Stimulated activated naive B cell treated with anti-CD40 and anti-IgM and Interleukin-4, amounts not matched to agents 10 μg/mL and 1 μg/mL and 100 μg/mL, for 72 hours (primary cell): ENCODE results near the gene STXBP4.

Experiments used
- ATAC-seq, 2 donors: fragments of 150-1000 bp; cut with Tn5 transposase; replicated peaks; 2 replicates each; pipeline ENCODE4 v1.10.0; 2021; ENCODE audit warnings: moderate library complexity in 1 of 2
- DNase-seq: peaks from one replicate; pipeline ENCODE4 v3.0.0; 2021
- H3K27ac Mint-ChIP-seq: one replicate; pipeline ENCODE4 v1.8.0; 2022; ENCODE audit warnings: mild to moderate bottlenecking, mixed read lengths
- H3K27me3 Mint-ChIP-seq, 2 donors: one replicate each; pipeline ENCODE4 v1.8.0; 2022; ENCODE audit warnings: mixed read lengths in 2 of 2
- H3K36me3 Mint-ChIP-seq, 2 donors: one replicate each; pipeline ENCODE4 v1.8.0; 2022; ENCODE audit warnings: mixed read lengths in 2 of 2, mild to moderate bottlenecking in 1 of 2
- H3K4me1 Mint-ChIP-seq, 2 donors: one replicate each; pipeline ENCODE4 v1.8.0; 2022; ENCODE audit warnings: mixed read lengths in 2 of 2, mild to moderate bottlenecking in 1 of 2
- H3K4me3 Mint-ChIP-seq, 2 donors: one replicate each; pipeline ENCODE4 v1.8.0; 2022; ENCODE audit warnings: mild to moderate bottlenecking in 2 of 2, mixed read lengths in 2 of 2, moderate library complexity in 1 of 2
- H3K9me3 Mint-ChIP-seq, 2 donors: one replicate each; pipeline ENCODE4 v1.8.0; 2022; ENCODE audit warnings: mixed read lengths in 2 of 2, mild to moderate bottlenecking in 1 of 2

The STXBP4 gene

GRCh38 chr17:55168958-55169687 lies 200.6 kb downstream of the STXBP4 start:
- no peaks in the 10 kb centered on the region for H3K9me3 Mint-ChIP-seq
- no peak overlapping the region for H3K4me3 Mint-ChIP-seq
- DNase-seq = peak; percentile 19
- peaks cover 5 to 11% of the 10 kb centered on the region in 2 donors for H3K4me1 Mint-ChIP-seq
- H3K27me3 Mint-ChIP-seq = no peaks in the 10 kb centered on the region
- peaks cover 0 to 4% of the 10 kb centered on the region in 2 donors for H3K36me3 Mint-ChIP-seq
- ATAC-seq = peak; percentile 97 to 98
- no peak overlapping the region for H3K27ac Mint-ChIP-seq

GRCh38 chr17:55171634-55172328 lies 203.2 kb downstream of the STXBP4 start:
- DNase-seq (no peak), ATAC-seq (no peak)
- H3K4me3 Mint-ChIP-seq = no peak overlapping the region
- no peaks in the 10 kb centered on the region for H3K27me3 Mint-ChIP-seq
- peaks cover 18 to 28% of the 10 kb centered on the region in 2 donors for H3K4me1 Mint-ChIP-seq
- H3K27ac Mint-ChIP-seq = no peak overlapping the region
- peaks cover 3 to 8% of the 10 kb centered on the region in 2 donors for H3K36me3 Mint-ChIP-seq
- H3K9me3 Mint-ChIP-seq = peaks cover 0 to 1% of the 10 kb centered on the region in 2 donors

GRCh38 chr17:55172612-55173011 lies 204.0 kb downstream of the STXBP4 start:
- Mint-ChIP-seq H3K9me3 (peaks cover 0 to 1% of the 10 kb centered on the region in 2 donors), H3K36me3 (peaks cover 3 to 8% of the 10 kb centered on the region in 2 donors), H3K27ac (no peak overlapping the region), H3K4me3 (no peak overlapping the region), H3K4me1 (peaks cover 21 to 35% of the 10 kb centered on the region in 2 donors), H3K27me3 (no peaks in the 10 kb centered on the region)
- DNase-seq = no peak
- ATAC-seq = no peak

GRCh38 chr17:55174133-55174532 lies 205.6 kb downstream of the STXBP4 start:
- Mint-ChIP-seq H3K9me3 (peaks cover 0 to 1% of the 10 kb centered on the region in 2 donors), H3K27me3 (no peaks in the 10 kb centered on the region), H3K4me1 (peaks cover 15 to 28% of the 10 kb centered on the region in 2 donors), H3K4me3 (no peak overlapping the region), H3K36me3 (peaks cover 3 to 8% of the 10 kb centered on the region in 2 donors), H3K27ac (no peak overlapping the region)
- ATAC-seq (no peak), DNase-seq (no peak)

- Mint-ChIP-seq H3K4me1 (peaks cover 15 to 24% of the 10 kb centered on the region in 2 donors), H3K36me3 (peaks cover 3 to 8% of the 10 kb centered on the region in 2 donors), H3K9me3 (peaks cover 0 to 1% of the 10 kb centered on the region in 2 donors), H3K27me3 (no peaks in the 10 kb centered on the region), H3K27ac (peak overlapping the region; percentile 27), H3K4me3 (no peak overlapping the region)
- peak; percentile 91 to 93 for ATAC-seq
- no peak for DNase-seq
These were observed 207.3 kb downstream of the STXBP4 start for GRCh38 chr17:55175788-55176427.

GRCh38 chr17:55177159-55177854 lies 208.7 kb downstream of the STXBP4 start:
- ATAC-seq (no peak), DNase-seq (no peak)
- H3K4me3 Mint-ChIP-seq = no peak overlapping the region
- peaks cover 4 to 6% of the 10 kb centered on the region in 2 donors for H3K9me3 Mint-ChIP-seq
- peaks cover 8 to 9% of the 10 kb centered on the region in 2 donors for H3K36me3 Mint-ChIP-seq
- no peak overlapping the region for H3K27ac Mint-ChIP-seq
- H3K4me1 Mint-ChIP-seq = peaks cover 15 to 24% of the 10 kb centered on the region in 2 donors
- H3K27me3 Mint-ChIP-seq = no peaks in the 10 kb centered on the region

- DNase-seq (no peak), ATAC-seq (no peak)
- Mint-ChIP-seq H3K27me3 (no peaks in the 10 kb centered on the region), H3K4me3 (no peak overlapping the region), H3K4me1 (peaks cover 15 to 24% of the 10 kb centered on the region in 2 donors), H3K36me3 (peaks cover 8 to 11% of the 10 kb centered on the region in 2 donors), H3K27ac (no peak overlapping the region), H3K9me3 (peaks cover 8 to 9% of the 10 kb centered on the region in 2 donors)
These were observed 209.3 kb downstream of the STXBP4 start for GRCh38 chr17:55177855-55178217.

GRCh38 chr17:55186937-55187770 lies 218.6 kb downstream of the STXBP4 start:
- Mint-ChIP-seq H3K36me3 (peaks cover 0 to 4% of the 10 kb centered on the region in 2 donors), H3K4me1 (no peaks in the 10 kb centered on the region), H3K27ac (no peak overlapping the region), H3K27me3 (peaks cover 9 to 15% of the 10 kb centered on the region in 2 donors), H3K9me3 (peaks cover 4 to 6% of the 10 kb centered on the region in 2 donors), H3K4me3 (no peak overlapping the region)
- ATAC-seq (no peak), DNase-seq (no peak)

GRCh38 chr17:55190748-55191147 lies 222.2 kb downstream of the STXBP4 start:
- DNase-seq = no peak
- Mint-ChIP-seq H3K4me3 (no peak overlapping the region), H3K4me1 (no peaks in the 10 kb centered on the region), H3K9me3 (no peaks in the 10 kb centered on the region), H3K27ac (no peak overlapping the region), H3K36me3 (no peaks in the 10 kb centered on the region), H3K27me3 (peaks cover 9 to 15% of the 10 kb centered on the region in 2 donors)
- ATAC-seq = no peak

- Mint-ChIP-seq H3K9me3 (peaks cover 2% of the 10 kb centered on the region in 2 donors), H3K27ac (no peak overlapping the region), H3K36me3 (peaks cover 0 to under 1% of the 10 kb centered on the region in 2 donors), H3K4me3 (no peak overlapping the region), H3K27me3 (peaks cover 19 to 32% of the 10 kb centered on the region in 2 donors), H3K4me1 (peaks cover 0 to 2% of the 10 kb centered on the region in 2 donors)
- DNase-seq (no peak), ATAC-seq (no peak)
These were observed 230.3 kb downstream of the STXBP4 start for GRCh38 chr17:55198690-55199370.

GRCh38 chr17:55200904-55201303 lies 232.3 kb downstream of the STXBP4 start:
- Mint-ChIP-seq H3K36me3 (peaks cover 0 to 3% of the 10 kb centered on the region in 2 donors), H3K9me3 (peaks cover 6 to 10% of the 10 kb centered on the region in 2 donors), H3K27me3 (peaks cover 27 to 36% of the 10 kb centered on the region in 2 donors), H3K4me1 (peaks cover 0 to 2% of the 10 kb centered on the region in 2 donors), H3K27ac (no peak overlapping the region), H3K4me3 (no peak overlapping the region)
- ATAC-seq (no peak), DNase-seq (no peak)

- peaks cover 0 to 2% of the 10 kb centered on the region in 2 donors for H3K4me1 Mint-ChIP-seq
- ATAC-seq (no peak), DNase-seq (no peak)
- H3K36me3 Mint-ChIP-seq = peaks cover 0 to 3% of the 10 kb centered on the region in 2 donors
- H3K9me3 Mint-ChIP-seq = peaks cover 6 to 10% of the 10 kb centered on the region in 2 donors
- peaks cover 22 to 31% of the 10 kb centered on the region in 2 donors for H3K27me3 Mint-ChIP-seq
- H3K4me3 Mint-ChIP-seq = no peak overlapping the region
- no peak overlapping the region for H3K27ac Mint-ChIP-seq
These were observed 232.9 kb downstream of the STXBP4 start for GRCh38 chr17:55201308-55201932.
